Spleen (tissue), 7 donors: ENCODE measurements around the gene SMIM1.

Experiments
- POLR2A ChIP-seq, 3 donors: fragments of 450-650 bp; IDR thresholded peaks; one replicate each; pipeline ENCODE4 v1.5.1; 2017; ENCODE audit warnings: antibody characterized with exemption in 3 of 3, mild to moderate bottlenecking in 1 of 3
- TF ChIP-seq, protein P1 (sequence below), 11 experiments: fragments of 200-600 bp in 7 of 11; fragments of 450-650 bp in 4 of 11; sonication (generic) in 4 of 11; IDR thresholded peaks in 8 of 11; conservative IDR thresholded peaks in 3 of 11; 1 replicate in 7 of 11; 2 replicates in 4 of 11; pipeline versions ENCODE4 v1.4.0 to v1.8.0; 2016 to 2021; ENCODE audit warnings: antibody characterized with exemption in 11 of 11, inconsistent platforms in 4 of 11, mild to moderate bottlenecking in 1 of 11
- donor health status: DM: no; HTN: no; CAD: no; lungs with moderate emphysema.
- donor health status: DM: no; HTN: no; CAD: no.
- donor health status: DM: no; HTN: no; CAD: no.

DNA sequence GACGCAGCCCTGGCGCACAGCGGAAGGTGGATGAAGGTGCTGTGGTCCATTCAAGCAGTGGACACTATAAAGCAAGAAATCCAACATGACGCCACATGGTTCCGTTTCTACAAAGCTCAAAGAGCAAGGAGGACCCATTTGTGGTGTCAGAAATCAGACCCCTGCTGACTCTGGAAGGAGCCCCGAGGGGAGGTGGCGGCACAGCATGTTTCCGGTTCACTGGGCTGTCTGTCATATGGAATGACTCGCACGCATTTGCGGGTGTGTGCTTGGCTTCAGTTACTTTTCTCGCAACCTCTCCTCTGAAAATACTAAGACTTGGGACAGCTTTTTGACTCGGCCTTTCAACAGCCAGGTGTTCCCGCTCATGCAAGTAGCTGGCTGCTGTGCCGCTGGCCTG lies 52.8 kb downstream of the SMIM1 start:
- TF ChIP-seq, protein P1, sequence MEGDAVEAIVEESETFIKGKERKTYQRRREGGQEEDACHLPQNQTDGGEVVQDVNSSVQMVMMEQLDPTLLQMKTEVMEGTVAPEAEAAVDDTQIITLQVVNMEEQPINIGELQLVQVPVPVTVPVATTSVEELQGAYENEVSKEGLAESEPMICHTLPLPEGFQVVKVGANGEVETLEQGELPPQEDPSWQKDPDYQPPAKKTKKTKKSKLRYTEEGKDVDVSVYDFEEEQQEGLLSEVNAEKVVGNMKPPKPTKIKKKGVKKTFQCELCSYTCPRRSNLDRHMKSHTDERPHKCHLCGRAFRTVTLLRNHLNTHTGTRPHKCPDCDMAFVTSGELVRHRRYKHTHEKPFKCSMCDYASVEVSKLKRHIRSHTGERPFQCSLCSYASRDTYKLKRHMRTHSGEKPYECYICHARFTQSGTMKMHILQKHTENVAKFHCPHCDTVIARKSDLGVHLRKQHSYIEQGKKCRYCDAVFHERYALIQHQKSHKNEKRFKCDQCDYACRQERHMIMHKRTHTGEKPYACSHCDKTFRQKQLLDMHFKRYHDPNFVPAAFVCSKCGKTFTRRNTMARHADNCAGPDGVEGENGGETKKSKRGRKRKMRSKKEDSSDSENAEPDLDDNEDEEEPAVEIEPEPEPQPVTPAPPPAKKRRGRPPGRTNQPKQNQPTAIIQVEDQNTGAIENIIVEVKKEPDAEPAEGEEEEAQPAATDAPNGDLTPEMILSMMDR (IDR thresholded peaks at IDR 0.05 in 8 of 11, conservative IDR thresholded peaks at IDR 0.05 in 3 of 11): no peak
- no peak for TF ChIP-seq POLR2A (IDR thresholded peaks at IDR 0.05)
